Measurements from ENCODE around the gene RSPH9. TPM values are rescaled to one million over a fixed set of nuclear protein-coding genes. Genes with fewer than 3 reads are reported as not detected.

RSPH9 gene
- total and polyA plus RNA-seq, 2 experiments from 2014 or later: 0.10 to 0.39 TPM

GRCh38 chr6:43710576-43710975 lies 65.7 kb downstream of the RSPH9 start (continued):
- no peak for TF ChIP-seq ZNF462 (CRISPR knock-in tag; IDR thresholded peaks at IDR 0.05)

- Histone ChIP-seq H3K4me3 (no peak overlapping the region), H3K79me2 (replicated peaks; ENCODE audit: insufficient read depth) (no peaks in the 10 kb centered on the region), H2AFZ (no peak overlapping the region), H3K27me3 (ENCODE audit: insufficient read depth) (no peaks in the 10 kb centered on the region), H3K27ac (ENCODE audit: low read depth) (no peak overlapping the region), H3K9me2 (ENCODE audit: insufficient read depth) (no peaks in the 10 kb centered on the region), H3K36me3 (ENCODE audit: insufficient read depth) (no peaks in the 10 kb centered on the region), H3K4me2 (no peak overlapping the region), H4K20me1 (replicated peaks; ENCODE audit: insufficient read depth) (no peaks in the 10 kb centered on the region), H3K4me1 (ENCODE audit: insufficient read depth) (no peaks in the 10 kb centered on the region), H3F3A (replicated peaks; ENCODE audit: low read depth) (no peaks in the 10 kb centered on the region)
- Mint-ChIP-seq H3K4me3 (no peak overlapping the region), H3K4me1 (peaks cover 24% of the 10 kb centered on the region), H3K27ac (no peak overlapping the region), H3K9me3 (no peaks in the 10 kb centered on the region), H3K27me3 (ENCODE audit: insufficient read depth, low read depth, poor library complexity) (peaks cover 17% of the 10 kb centered on the region), H3K36me3 (ENCODE audit: low read depth) (no peaks in the 10 kb centered on the region)
- no peak for DNase-seq (ENCODE audit: low spot score)
- no peak for TF ChIP-seq ZNF331 (CRISPR knock-in tag; IDR thresholded peaks at IDR 0.05; ENCODE audit: low read depth)
- TF ChIP-seq CTCF (conservative IDR thresholded peaks at IDR 0.05; ENCODE audit: low read depth in 2 of 2): no peak
- TF ChIP-seq POLR2AphosphoS5 (IDR thresholded peaks at IDR 0.05; ENCODE audit: low read depth): no peak
- no peak for TF ChIP-seq REST (IDR thresholded peaks at IDR 0.05; ENCODE audit: unreplicated experiment)
- TF ChIP-seq EZH2phosphoT487 (IDR thresholded peaks at IDR 0.05; ENCODE audit: unreplicated experiment): no peak
- no peak for TF ChIP-seq NANOG (IDR thresholded peaks at IDR 0.05; ENCODE audit: borderline replicate concordance)
- TF ChIP-seq EZH2 (IDR thresholded peaks at IDR 0.05; ENCODE audit: low read depth, unreplicated experiment): no peak
- ATAC-seq: no peak
Observed at GRCh38 chr6:43712579-43712978, 67.7 kb downstream of the RSPH9 start.

Data from GM23338 (cell line).